H7 (cell line): ENCODE measurements around the gene SUGP1. TPM values are rescaled to one million over a fixed set of nuclear protein-coding genes. Genes with fewer than 3 reads are reported as not detected.

Experiments
- DNase-seq: peaks from one replicate; pipeline ENCODE4 v3.0.0; 2012
- H3K27me3 ChIP-seq: 2 replicates; pipeline ENCODE4 v1.6.0; 2011; ENCODE audit warnings: mild to moderate bottlenecking, low read length; ENCODE audit not compliant: control insufficient read depth, insufficient read depth
- H3K36me3 ChIP-seq: replicated peaks from 2 replicates; pipeline ENCODE4 v1.5.1; 2011; ENCODE audit warnings: low read length; ENCODE audit not compliant: control insufficient read depth, insufficient read depth
- H3K4me3 ChIP-seq: 2 replicates; pipeline ENCODE4 v1.5.1; 2011; ENCODE audit warnings: low read depth, mild to moderate bottlenecking, control low read depth, low read length, moderate library complexity; ENCODE audit not compliant: insufficient read depth
- total RNA-seq: library from RNA; depleted of rRNA; stranded (reverse); fragments of >200 nt; shearing (Covaris generic); gene quantifications from 2 replicates; pipeline ENCODE4 v1.2.3, GENCODE V29; 2014

The SUGP1 gene
- total RNA-seq, 1 experiment from 2014 or later = 44.4 TPM

DNA sequence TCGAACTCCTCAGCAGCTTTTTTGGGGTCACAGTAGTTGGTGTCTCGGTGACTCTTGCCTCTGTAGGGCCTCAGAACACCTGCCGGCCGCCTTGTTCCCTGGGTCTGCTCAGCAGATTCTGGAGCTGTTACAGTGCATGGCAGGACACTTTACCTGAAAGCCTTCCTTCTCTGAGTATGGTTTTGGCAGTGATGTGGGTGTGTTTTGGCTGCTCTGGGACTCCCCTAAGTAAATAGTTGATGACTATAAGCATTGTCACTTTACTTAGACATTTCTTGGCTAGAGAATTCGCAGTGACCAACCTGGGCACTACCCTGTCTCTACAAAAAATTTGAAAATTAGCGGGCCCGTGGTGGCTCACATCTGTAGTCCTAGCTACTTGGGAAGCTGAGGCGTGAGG lies 7.4 kb upstream of the SUGP1 start:
- Histone ChIP-seq H3K4me3 (no peak overlapping the region), H3K27me3 (no peaks in the 10 kb centered on the region), H3K36me3 (peaks cover 10% of the 10 kb centered on the region)
- DNase-seq = no peak

DNA sequence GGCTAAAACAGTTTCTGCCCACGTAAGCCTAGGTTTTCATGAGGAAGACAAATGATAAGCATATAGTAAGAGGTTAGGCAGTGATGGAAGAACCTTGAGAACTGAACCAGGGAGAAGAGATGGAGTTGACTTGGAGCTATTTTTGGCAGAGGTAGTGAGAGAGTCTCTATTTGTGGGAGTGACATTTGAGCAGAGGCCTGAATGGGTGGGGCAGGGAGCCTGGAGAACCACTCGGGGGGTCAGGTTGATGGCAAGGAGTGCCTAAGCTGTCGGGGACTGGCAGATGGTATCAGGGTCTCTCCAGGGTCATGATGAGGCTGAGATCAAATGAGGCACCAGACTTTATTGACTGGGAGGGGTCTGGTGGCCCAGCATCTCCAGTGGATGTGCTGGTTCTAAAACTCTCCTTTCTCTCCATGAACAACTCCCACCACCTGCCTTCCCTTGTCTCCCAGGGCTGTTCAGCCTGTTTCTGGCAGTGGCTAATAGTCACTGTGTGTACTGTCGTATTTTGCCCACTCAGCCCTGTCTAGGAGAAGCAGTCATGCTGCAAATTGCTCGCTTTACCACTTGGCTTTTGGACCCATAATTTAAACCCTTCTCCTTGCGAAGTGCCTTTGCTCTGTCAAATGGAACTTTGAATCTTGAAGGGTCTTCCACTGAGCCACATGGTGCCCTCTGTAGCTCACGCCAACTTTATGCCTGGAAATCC lies 3.9 kb upstream of the SUGP1 start:
- H3K27me3 ChIP-seq = no peaks in the 10 kb centered on the region
- H3K36me3 ChIP-seq = peaks cover 10% of the 10 kb centered on the region
- no peak for DNase-seq
- H3K4me3 ChIP-seq = no peak overlapping the region

DNA sequence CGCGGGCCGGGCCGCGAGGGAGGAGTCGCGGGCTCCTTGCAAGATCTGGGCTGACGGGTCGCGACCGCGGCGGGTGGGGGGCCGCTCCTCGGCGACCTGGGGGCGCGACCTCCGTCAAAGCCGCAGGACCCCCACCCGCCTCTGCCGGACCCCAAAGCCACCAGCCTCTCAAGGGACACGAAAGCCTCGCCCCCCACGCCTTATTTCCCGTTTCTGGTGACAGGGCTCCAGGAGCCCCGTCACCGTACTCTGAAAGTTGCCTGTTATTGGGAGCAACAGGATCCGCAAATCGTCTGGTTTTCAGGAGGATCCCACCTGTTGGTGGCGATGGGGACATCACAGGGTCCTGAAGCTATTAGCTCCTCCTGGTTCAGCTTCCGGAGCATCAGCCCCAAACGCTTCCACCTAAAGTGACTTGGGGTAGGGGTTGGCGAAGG lies 850 bp upstream of the SUGP1 start:
- H3K36me3 ChIP-seq = peaks cover 8% of the 10 kb centered on the region
- H3K27me3 ChIP-seq = no peaks in the 10 kb centered on the region
- peak; percentile 85 for DNase-seq
- peak overlapping the region; percentile 98 for H3K4me3 ChIP-seq

GRCh38 chr19:19319732-19320360 lies 463 bp downstream of the SUGP1 start:
- no peak for DNase-seq

DNA sequence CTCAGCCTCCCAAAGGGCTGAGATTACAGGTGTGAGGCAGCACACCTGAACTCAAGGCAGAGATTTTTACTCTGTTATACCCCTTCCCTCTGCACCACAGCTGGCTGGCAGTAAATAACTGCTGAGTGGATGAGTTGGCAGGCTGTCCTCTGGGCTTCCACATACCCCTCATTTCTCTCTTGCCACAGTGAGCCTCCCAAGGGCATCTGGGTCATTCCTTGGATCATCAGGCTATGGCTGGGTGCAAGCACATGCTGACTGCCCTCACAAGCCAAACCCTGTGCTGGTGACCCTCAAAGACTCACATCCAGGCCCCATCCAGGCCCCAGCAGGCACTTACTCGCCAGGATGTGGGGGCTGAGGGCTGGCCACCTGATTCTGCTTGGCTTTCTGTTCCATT lies 4.2 kb downstream of the SUGP1 start:
- H3K36me3 ChIP-seq = peaks cover 4% of the 10 kb centered on the region
- H3K27me3 ChIP-seq = no peaks in the 10 kb centered on the region
- DNase-seq = no peak
- H3K4me3 ChIP-seq = no peak overlapping the region

More at GRCh38 chr19:19319732-19320360, 463 bp downstream of the SUGP1 start:
- Histone ChIP-seq H3K27me3 (no peaks in the 10 kb centered on the region), H3K36me3 (peaks cover 10% of the 10 kb centered on the region), H3K4me3 (peak overlapping the region; percentile 98)

DNA sequence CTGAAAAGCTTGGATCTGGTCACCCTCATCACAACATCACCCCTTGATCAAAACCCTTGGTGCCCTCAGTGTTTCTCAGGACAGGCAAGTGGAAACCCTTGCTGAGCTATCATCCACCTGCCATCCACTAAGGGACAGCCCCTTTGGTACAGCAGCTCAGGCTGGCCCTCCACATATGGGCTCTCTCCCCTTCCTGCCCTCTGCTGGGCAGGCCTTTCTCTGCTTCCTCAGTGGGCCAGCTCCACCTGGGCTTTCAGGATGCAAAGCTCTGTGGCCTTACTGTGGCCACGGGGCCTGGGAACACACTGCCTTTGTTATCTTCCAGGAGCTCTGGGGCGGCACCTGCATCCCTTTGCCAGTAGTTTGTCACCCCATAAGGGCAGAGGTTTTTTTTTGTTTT lies 4.9 kb downstream of the SUGP1 start:
- Histone ChIP-seq H3K36me3 (peaks cover 6% of the 10 kb centered on the region), H3K27me3 (no peaks in the 10 kb centered on the region), H3K4me3 (no peak overlapping the region)
- peak; percentile 41 for DNase-seq

DNA sequence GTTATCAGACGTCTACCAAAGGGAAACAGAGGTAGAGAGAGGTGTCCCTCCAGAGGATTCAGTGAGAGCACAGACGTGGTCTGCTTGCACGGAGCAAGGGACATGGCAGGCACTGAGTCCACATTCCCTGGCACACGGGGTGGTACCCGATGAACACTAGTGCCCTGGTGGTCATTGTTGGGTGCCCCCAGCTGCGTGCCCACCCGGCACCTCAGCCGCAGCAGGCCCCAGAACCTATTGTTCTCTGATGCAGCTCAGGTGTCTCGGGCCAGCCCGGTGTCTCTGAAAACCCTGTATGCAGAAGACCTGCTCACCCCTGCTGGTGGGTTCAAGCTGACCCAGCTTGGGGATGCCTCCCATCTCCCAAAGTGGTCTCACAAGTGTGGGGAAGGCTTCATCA lies 11.9 kb downstream of the SUGP1 start:
- peaks cover 14% of the 10 kb centered on the region for H3K36me3 ChIP-seq
- H3K27me3 ChIP-seq = no peaks in the 10 kb centered on the region
- no peak for DNase-seq
- H3K4me3 ChIP-seq = no peak overlapping the region

- Histone ChIP-seq H3K27me3 (no peaks in the 10 kb centered on the region), H3K36me3 (peaks cover 18% of the 10 kb centered on the region), H3K4me3 (no peak overlapping the region)
- no peak for DNase-seq
Observed at GRCh38 chr19:19306191-19306590, 14.1 kb downstream of the SUGP1 start.

DNA sequence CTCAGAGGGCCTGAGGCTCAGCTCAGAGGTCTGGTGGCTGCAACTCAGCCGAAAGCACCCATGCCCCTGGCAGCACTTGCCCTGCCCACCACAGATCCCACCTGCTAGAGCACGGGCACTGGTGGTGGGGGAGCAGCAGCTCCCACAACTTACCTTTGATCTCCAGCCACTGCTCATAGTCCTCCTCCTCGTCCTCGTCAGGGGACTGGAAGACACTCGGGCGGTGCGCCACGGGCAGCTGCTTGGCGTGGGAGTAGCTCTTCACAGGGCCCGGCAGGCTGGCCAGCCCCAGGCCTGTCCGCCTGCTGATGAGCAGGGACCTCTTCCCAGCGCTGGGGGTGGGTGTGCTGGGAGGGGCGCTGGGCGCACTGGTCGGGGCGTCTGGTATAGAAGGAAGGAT lies 14.6 kb downstream of the SUGP1 start:
- peaks cover 18% of the 10 kb centered on the region for H3K36me3 ChIP-seq

GRCh38 chr19:19305066-19305465 lies 15.2 kb downstream of the SUGP1 start:
- Histone ChIP-seq H3K36me3 (peaks cover 14% of the 10 kb centered on the region), H3K4me3 (no peak overlapping the region), H3K27me3 (no peaks in the 10 kb centered on the region)
- no peak for DNase-seq

More for the DNA sequence above, 14.6 kb downstream of the SUGP1 start:
- DNase-seq = no peak
- Histone ChIP-seq H3K4me3 (no peak overlapping the region), H3K27me3 (no peaks in the 10 kb centered on the region)

DNA sequence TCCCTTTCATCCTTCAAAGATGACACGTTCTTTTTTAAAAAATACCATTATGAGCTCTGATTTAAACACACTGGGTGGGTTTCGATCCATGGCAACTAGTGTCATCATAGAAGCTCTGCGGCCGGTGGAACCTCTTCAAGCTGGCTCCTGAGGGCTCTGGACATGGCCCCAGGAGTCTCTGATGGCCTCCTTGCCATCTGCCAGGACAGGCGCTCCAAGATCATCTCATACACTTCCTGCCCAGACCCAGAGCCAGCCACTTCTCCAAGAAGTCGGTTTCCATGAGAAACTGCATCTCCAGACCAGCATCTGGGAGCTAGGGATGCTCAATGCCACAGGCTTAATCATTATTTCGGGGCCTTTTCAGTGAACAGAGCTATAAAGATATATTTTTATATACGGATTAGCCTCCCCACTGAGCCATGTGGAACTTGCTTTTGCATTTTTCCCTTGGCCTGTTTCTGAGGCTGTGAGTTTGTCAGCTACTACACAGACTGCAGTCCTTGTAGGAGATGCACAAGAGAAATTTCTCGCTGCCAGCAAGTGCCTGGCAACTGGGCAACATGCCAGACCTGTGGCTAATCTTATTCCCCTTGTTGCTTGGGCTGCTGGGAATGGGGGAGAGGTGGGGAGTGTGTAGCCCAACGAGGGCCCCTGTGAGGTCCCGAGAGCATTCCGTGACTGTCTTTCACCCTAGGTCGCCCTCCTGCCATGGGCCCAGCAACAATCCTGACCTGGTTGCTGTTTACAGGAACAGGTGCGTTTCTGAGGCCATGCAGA lies 15.9 kb downstream of the SUGP1 start:
- no peak for DNase-seq
- H3K27me3 ChIP-seq = no peaks in the 10 kb centered on the region
- no peak overlapping the region for H3K4me3 ChIP-seq
- H3K36me3 ChIP-seq = peaks cover 12% of the 10 kb centered on the region

DNA sequence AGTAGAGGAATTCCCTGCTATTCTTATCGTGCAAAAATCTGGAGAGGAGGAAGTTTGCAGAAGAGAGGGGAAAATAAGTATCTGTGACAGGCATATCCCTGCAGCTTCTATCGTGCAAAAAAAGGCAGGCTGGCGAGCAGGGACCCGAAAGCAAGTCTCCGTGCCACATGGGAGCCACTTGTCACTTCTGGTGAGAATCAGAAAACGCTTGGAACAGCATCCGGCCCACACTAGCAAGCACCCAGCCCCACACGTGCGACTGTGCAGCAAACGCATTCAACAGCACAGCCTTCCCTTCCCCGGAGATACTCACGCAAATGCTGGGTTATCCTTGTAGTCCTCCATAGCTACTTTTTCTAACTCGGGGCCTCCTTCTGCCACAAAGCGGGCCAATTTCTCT lies 16.9 kb downstream of the SUGP1 start:
- DNase-seq = peak; percentile 19
- H3K4me3 ChIP-seq = no peak overlapping the region
- H3K36me3 ChIP-seq = peaks cover 10% of the 10 kb centered on the region
- no peaks in the 10 kb centered on the region for H3K27me3 ChIP-seq

DNA sequence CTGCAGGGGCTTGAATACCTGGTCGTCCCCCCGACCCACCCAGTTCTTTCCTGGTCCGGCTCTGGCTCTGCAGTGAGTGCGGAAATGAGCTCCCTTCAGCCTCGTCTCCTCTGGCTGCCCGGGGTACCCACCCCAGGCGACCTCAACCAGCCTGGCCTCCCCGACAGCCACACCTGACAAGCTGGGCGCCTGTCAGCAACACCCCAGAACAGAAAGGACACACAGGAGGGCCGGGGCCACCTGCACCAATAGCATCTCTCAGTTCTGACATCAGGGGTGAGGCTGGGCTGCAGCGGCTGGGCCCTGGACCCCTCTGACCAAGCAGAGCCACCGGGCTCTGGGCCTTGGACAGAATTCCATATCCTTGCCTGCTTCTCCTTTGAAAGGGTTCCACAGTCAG lies 19.7 kb downstream of the SUGP1 start:
- Histone ChIP-seq H3K36me3 (peaks cover 9% of the 10 kb centered on the region), H3K4me3 (no peak overlapping the region), H3K27me3 (no peaks in the 10 kb centered on the region)
- peak; percentile 41 for DNase-seq

DNA sequence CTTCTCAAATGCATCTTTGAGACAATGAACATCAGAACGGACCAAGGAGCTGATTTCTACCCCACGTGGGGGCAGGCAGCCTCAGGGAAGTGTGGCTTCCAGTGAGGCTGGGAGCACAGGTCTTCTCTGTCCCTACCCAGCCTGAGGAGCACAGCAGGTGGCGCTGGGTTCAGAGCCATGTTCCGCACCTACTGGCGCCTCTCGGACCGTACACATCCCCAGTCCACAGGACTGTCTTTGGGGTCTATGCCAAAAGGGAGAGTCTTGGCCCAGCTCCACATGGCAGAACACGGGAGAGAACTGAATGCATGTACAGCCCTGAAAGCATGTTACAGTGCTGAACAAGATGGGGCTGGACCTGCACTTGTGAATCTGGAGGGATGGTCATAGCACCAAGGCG lies 22.6 kb downstream of the SUGP1 start:
- Histone ChIP-seq H3K36me3 (peaks cover 9% of the 10 kb centered on the region), H3K27me3 (no peaks in the 10 kb centered on the region), H3K4me3 (no peak overlapping the region)
- DNase-seq = peak; percentile 40
